GM12891 (cell line): Measurements from ENCODE around the gene ARID1B.
A peak's percentile ranks its signal among the peaks of the same experiment; 100 is the strongest.

ENCODE experiments used
- DNase-seq: peaks from one replicate; pipeline ENCODE4 v3.0.0; 2011; ENCODE audit warnings: low spot score; ENCODE audit not compliant: insufficient read length
- FAIRE-seq: peaks from 2 replicates; lab custom pipeline; 2011; peaks lifted over from hg19 to GRCh38; lab: Jason Lieb, UNC
- PAX5 ChIP-seq: IDR thresholded peaks from 2 replicates; pipeline ENCODE4 v1.6.1; 2011; ENCODE audit warnings: low read length, moderate library complexity, mild to moderate bottlenecking; ENCODE audit not compliant: insufficient read depth, severe bottlenecking
- POLR2A ChIP-seq: IDR thresholded peaks from 2 replicates; pipeline ENCODE4 v1.6.1; 2011; ENCODE audit warnings: low read depth, low read length, control low read depth
- POLR2AphosphoS5 ChIP-seq: IDR thresholded peaks from 2 replicates; pipeline ENCODE4 v1.6.1; 2011; ENCODE audit warnings: low read depth, low read length, control low read depth
- POU2F2 ChIP-seq: IDR thresholded peaks from 2 replicates; pipeline ENCODE4 v1.6.1; 2011; ENCODE audit warnings: low read depth, mild to moderate bottlenecking, control low read depth, low read length, moderate library complexity
- SPI1 ChIP-seq: IDR thresholded peaks from 2 replicates; pipeline ENCODE4 v1.6.1; 2011; ENCODE audit warnings: low read depth, low read length, control low read depth
- TAF1 ChIP-seq: IDR thresholded peaks from 2 replicates; pipeline ENCODE4 v1.6.1; 2011; ENCODE audit warnings: low read depth, low read length, control low read depth

ARID1B gene

GRCh38 chr6:157098999-157099398, 321.8 kb downstream of the ARID1B start:
- TF ChIP-seq POU2F2 (no peak), SPI1 (no peak), PAX5 (no peak), POLR2AphosphoS5 (no peak), POLR2A (no peak)
- FAIRE-seq (no peak), DNase-seq (no peak)

- TF ChIP-seq TAF1 (no peak), PAX5 (peak; percentile 77), POU2F2 (peak; percentile 51; the same call in 1 of the 2 replicates), POLR2AphosphoS5 (no peak), POLR2A (no peak), SPI1 (peak; percentile 81)
- FAIRE-seq (peak; percentile 95), DNase-seq (peak; percentile 37)
Observed at GRCh38 chr6:157099912-157100593, 322.9 kb downstream of the ARID1B start.

GRCh38 chr6:157101166-157101565, 324.0 kb downstream of the ARID1B start:
- TF ChIP-seq POLR2A (no peak), SPI1 (no peak), TAF1 (no peak), PAX5 (no peak), POLR2AphosphoS5 (no peak), POU2F2 (no peak)
- FAIRE-seq (no peak), DNase-seq (no peak)

DNA sequence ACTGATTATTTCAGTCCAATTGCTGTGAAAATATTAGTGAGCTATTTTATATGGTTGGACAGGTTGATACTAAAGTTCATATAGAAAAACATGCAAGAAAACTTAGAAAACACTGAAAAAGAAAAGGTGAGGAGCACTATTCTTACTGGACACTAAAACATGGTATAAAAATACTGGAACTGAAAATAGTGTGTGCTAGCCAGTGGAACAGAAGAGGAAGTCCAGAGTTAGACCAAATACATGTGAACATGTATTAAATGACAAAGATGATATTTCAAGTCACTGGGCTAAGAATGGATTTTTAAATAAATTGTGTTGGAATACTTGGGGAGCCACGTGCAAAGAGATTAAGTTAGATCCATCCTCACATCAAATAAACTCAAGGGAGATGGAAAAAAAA, 327.6 kb downstream of the ARID1B start:
- TF ChIP-seq SPI1 (peak; percentile 54), PAX5 (no peak), POU2F2 (no peak)
- peak; percentile 9 for FAIRE-seq
- no peak for DNase-seq

- no peak for DNase-seq
- FAIRE-seq, result no peak
- TF ChIP-seq POLR2A, result no peak
- no peak for TF ChIP-seq PAX5
- no peak for TF ChIP-seq SPI1
- TF ChIP-seq POLR2AphosphoS5, result no peak
- no peak for TF ChIP-seq TAF1
- no peak for TF ChIP-seq POU2F2
Observed at GRCh38 chr6:157106487-157106886, 329.3 kb downstream of the ARID1B start.

DNA sequence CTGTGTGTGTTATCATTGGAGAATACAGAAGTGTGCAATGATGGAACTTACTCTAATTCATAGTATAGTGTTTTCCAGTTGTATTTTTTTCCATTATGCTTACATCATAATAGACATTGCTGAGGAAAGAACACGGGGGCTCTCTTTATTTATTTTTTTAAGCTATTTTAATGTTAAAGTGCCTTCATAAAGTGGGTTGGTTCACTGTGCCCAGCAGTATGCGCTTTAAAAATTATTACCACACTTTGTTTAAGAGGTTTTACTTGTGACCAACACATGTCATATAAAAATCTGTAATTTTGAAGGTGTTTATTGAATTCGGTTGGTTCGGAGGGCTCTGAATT, 330.4 kb downstream of the ARID1B start:
- TF ChIP-seq SPI1 (no peak), TAF1 (no peak), POLR2AphosphoS5 (no peak), POU2F2 (no peak), POLR2A (no peak), PAX5 (no peak)
- no peak for DNase-seq
- no peak for FAIRE-seq

- FAIRE-seq (no peak), DNase-seq (no peak)
- TF ChIP-seq SPI1 (no peak), POLR2AphosphoS5 (no peak)
Observed at GRCh38 chr6:157107915-157108651, 330.9 kb downstream of the ARID1B start.

DNA sequence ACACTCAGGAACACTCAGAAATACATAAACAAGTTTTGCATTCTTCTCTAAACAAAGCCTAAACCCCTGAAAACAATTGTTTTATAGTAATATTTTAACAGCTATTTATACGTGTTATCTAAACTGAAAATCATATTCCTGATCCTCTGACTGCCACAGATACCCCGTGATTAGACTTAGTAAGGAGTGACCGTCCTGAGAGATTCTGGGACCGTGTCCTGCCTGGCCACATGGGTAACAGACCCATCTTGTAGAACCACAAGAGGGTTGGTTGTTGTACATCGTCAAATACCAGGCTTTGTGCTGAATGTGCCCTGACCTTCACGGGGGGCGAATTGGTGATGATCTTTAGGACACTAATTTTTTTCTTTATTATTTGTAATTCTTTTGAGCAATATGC, 331.7 kb downstream of the ARID1B start:
- no peak for TF ChIP-seq TAF1
- TF ChIP-seq POLR2A, result no peak
- TF ChIP-seq SPI1, result no peak
- no peak for TF ChIP-seq POU2F2
- TF ChIP-seq POLR2AphosphoS5, result no peak
- TF ChIP-seq PAX5, result no peak
- FAIRE-seq (no peak), DNase-seq (no peak)

DNA sequence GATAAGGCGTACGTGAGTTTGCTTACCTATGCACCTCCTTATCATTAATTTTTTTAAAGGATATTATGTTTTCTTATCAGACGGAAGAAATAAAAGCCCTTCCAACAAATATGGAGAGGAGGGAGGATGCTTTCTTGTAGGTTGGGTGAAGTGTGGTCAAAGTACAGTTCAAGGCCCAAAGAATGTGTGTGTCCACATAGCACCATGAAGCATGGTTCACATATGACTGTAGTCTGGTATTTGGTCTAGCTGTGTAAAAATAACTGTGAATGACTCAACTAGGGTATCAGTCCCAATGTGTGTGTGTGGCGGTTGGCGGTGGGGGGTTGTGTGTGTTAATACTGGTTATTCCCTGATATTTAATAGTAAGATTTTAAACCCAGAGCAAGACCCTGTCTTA, 333.4 kb downstream of the ARID1B start:
- TF ChIP-seq PAX5 (no peak), SPI1 (no peak), POU2F2 (no peak), POLR2A (no peak), POLR2AphosphoS5 (no peak), TAF1 (no peak)
- FAIRE-seq (no peak), DNase-seq (no peak)

- FAIRE-seq, result no peak
- TF ChIP-seq SPI1, result no peak
- no peak for TF ChIP-seq TAF1
- no peak for TF ChIP-seq PAX5
- TF ChIP-seq POLR2AphosphoS5, result no peak
- no peak for TF ChIP-seq POU2F2
- no peak for TF ChIP-seq POLR2A
- DNase-seq, result no peak
Observed at GRCh38 chr6:157113389-157113788, 336.2 kb downstream of the ARID1B start.
